GM12878 (cell line): ENCODE measurements around the gene AASDHPPT. TPM values are rescaled to one million over a fixed set of nuclear protein-coding genes. Genes with fewer than 3 reads are reported as not detected.

ENCODE experiments used
- ATAC-seq: fragments of 200-7000 bp; cut with Tn5 transposase; 3 replicates; pipeline ENCODE4 v1.9.1; 2020; ENCODE audit warnings: mild to moderate bottlenecking, moderate library complexity
- BruUV-seq: library from RNA; stranded (reverse); fragments of 400-500 nt; replicated peaks from 2 replicates; lab custom pipeline; 2021; lab: Mats Ljungman, UMichigan
- CTCF ChIA-PET: fragments of 300-600 bp; sonication (Branson Sonifier 250); formaldehyde crosslinking; extraction: SDS; loops from one replicate; lab custom pipeline; 2021; ENCODE audit warnings: inconsistent platforms; lab: Yijun Ruan, JAX
- POLR2A ChIA-PET: fragments of 350-600 bp; formaldehyde crosslinking; extraction: SDS; loops from one replicate; lab custom pipeline; 2021; ENCODE audit warnings: inconsistent platforms; lab: Charles Lee
- RAD21 ChIA-PET: fragments of 300-600 bp; sonication (Branson Sonifier 250); formaldehyde crosslinking; loops from one replicate; lab custom pipeline; 2023; ENCODE audit warnings: antibody characterized with exemption; ENCODE audit not compliant: unreplicated experiment; lab: Charles Lee
- SMC1A ChIA-PET: fragments of 300-600 bp; sonication (Branson Sonifier 250); formaldehyde crosslinking; loops from one replicate; lab custom pipeline; 2023; ENCODE audit not compliant: unreplicated experiment, uncharacterized antibody; lab: Charles Lee
- DNase-seq: peaks from one replicate; pipeline ENCODE4 v3.0.0-alpha.2; 2011; ENCODE audit warnings: low read depth, low spot score
- FAIRE-seq: peaks from 3 replicates; lab custom pipeline; 2011; peaks lifted over from hg19 to GRCh38; lab: Jason Lieb, UNC
- H2AFZ ChIP-seq: 2 replicates; pipeline ENCODE4 v1.6.0; 2011; ENCODE audit warnings: low read depth, low read length, control low read depth; ENCODE audit not compliant: control insufficient read depth
- H3K27ac ChIP-seq: 2 replicates; pipeline ENCODE4 v1.5.1; 2011; ENCODE audit warnings: control low read depth; ENCODE audit not compliant: control insufficient read depth, insufficient read depth
- H3K27me3 ChIP-seq, 2 experiments: replicated peaks in 1 of 2; 2 replicates each; pipeline versions ENCODE4 v1.6.0 to v1.6.1; 2011; ENCODE audit warnings: low read length in 1 of 2; ENCODE audit not compliant: control insufficient read depth in 2 of 2, insufficient read depth in 2 of 2
- H3K36me3 ChIP-seq, 2 experiments: 2 replicates each; pipeline ENCODE4 v1.5.1; 2011; ENCODE audit warnings: low read length in 1 of 2; ENCODE audit not compliant: control insufficient read depth in 2 of 2, insufficient read depth in 2 of 2
- H3K4me1 ChIP-seq: 2 replicates; pipeline ENCODE4 v1.6.1; 2011; ENCODE audit warnings: mild to moderate bottlenecking, low read length, moderate library complexity, mixed read lengths; ENCODE audit not compliant: control insufficient read depth, insufficient read depth
- H3K4me2 ChIP-seq: 2 replicates; pipeline ENCODE4 v1.6.0; 2011; ENCODE audit warnings: control low read depth; ENCODE audit not compliant: control insufficient read depth, insufficient read depth
- H3K4me3 ChIP-seq: fragments of 200-600 bp; sonication (generic); 2 replicates; pipeline ENCODE4 v1.5.1; 2016
- H3K79me2 ChIP-seq: 2 replicates; pipeline ENCODE4 v1.6.0; 2011; ENCODE audit warnings: low read length; ENCODE audit not compliant: control insufficient read depth, insufficient read depth
- H3K9ac ChIP-seq: 2 replicates; pipeline ENCODE4 v1.8.0; 2011; ENCODE audit warnings: low read length, control low read depth, mixed read lengths; ENCODE audit not compliant: control insufficient read depth, insufficient read depth
- H3K9me3 ChIP-seq: replicated peaks from 3 replicates; pipeline ENCODE4 v1.5.1; 2011; ENCODE audit warnings: mild to moderate bottlenecking, low read length; ENCODE audit not compliant: control insufficient read depth, insufficient read depth
- H4K20me1 ChIP-seq: 2 replicates; pipeline ENCODE4 v1.6.0; 2011; ENCODE audit not compliant: control insufficient read depth, insufficient read depth
- CREM ChIP-seq: IDR thresholded peaks from 2 replicates; pipeline ENCODE4 v1.6.1; 2014; ENCODE audit warnings: antibody characterized with exemption, low read depth
- WGBS: methylation state at CpG from one replicate; pipeline ENCODE4 v1.1.6; 2016; ENCODE audit warnings: low lambda C conversion rate; ENCODE audit not compliant: insufficient replicate concordance, insufficient coverage; ENCODE audit errors: missing lambda C conversion rate; 5-methylcytosine and 5-hydroxymethylcytosine counted together
- in situ Hi-C: fragments of 300-500 bp; cut with MboI; formaldehyde crosslinking; loops from 9 replicates; pipeline ENCODE4 v1.14.3; 2018; ENCODE audit warnings: mixed read lengths
- intact Hi-C: fragments of 100-400 bp; cut with micrococcal nuclease; formaldehyde crosslinking; loops from one replicate; pipeline ENCODE4 v1.14.2; 2022; ENCODE audit not compliant: unreplicated experiment
- polyA plus RNA-seq, 11 experiments: library from polyadenylated mRNA; depleted of rRNA in 4 of 11; unstranded in 6 of 11; stranded (reverse) in 5 of 11; fragments of >200 nt; fragmentation: Nextera tagmentation in 4 of 11; fragmentation: Illumina TruSeq in 1 of 11; extraction: Ambion mirVana in 4 of 11; extraction: Trizol in 1 of 11; gene quantifications; 1 replicate in 1 of 11; 2 replicates in 10 of 11; pipeline versions ENCODE4 v1.2.1 to v1.2.3, GENCODE V29; 2011 to 2016; ENCODE audit warnings: inconsistent platforms in 2 of 11, missing spikeins in 2 of 11, low read depth in 1 of 11
- total RNA-seq, 4 experiments: library from RNA; depleted of rRNA in 3 of 4; stranded (reverse); fragments of >200 nt in 3 of 4; fragmentation: Illumina TruSeq in 1 of 4; extraction: Trizol in 1 of 4; gene quantifications; 2 replicates each; pipeline versions ENCODE4 v1.2.1 to v1.2.3, GENCODE V29; 2013 to 2021
- TF ChIP-seq, protein P1 (sequence below), 3 experiments: IDR thresholded peaks in 2 of 3; conservative IDR thresholded peaks in 1 of 3; 2 replicates each; pipeline ENCODE4 v1.5.1; 2011; ENCODE audit warnings: low read depth in 3 of 3, low read length in 3 of 3, mild to moderate bottlenecking in 3 of 3, control low read depth in 2 of 3, moderate library complexity in 2 of 3, inconsistent platforms in 1 of 3, mixed read lengths in 1 of 3; ENCODE audit not compliant: control insufficient read depth in 2 of 3, insufficient read depth in 1 of 3; ENCODE audit errors: extremely low read depth in 1 of 3

Gene AASDHPPT
- total and polyA plus RNA-seq, 10 of the 15 experiments (the other 5 are each of a cell fraction or from before 2014, with no cell fraction given) = 37.3 to 92.6 (median 50.5) TPM

DNA sequence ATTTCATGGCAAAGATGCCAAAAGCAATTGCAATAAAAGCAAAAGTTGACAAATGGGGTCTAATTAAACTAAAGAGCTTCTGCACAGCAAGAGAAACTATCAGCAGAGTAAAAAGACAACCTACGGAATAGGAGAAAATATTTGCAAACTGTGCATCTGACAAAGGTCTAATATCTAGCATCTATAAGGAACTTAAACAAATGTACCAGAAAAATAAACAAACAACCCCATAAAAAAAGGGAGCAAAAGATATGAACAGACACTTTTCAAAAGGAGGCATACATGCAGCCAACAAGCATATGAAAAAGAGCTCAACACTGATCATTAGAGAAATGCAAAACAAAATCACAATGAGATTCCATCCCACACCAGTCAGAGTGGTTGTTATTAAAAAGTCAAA lies 60.3 kb downstream of the AASDHPPT start:
- ATAC-seq (no peak), DNase-seq (no peak), FAIRE-seq (no peak)
- intact Hi-C loops = no loop called here
- H3K9me3 ChIP-seq = no peaks in the 10 kb centered on the region
- WGBS = 64% methylated on average over 1 of the region's 1 CpG
- H3K4me3 ChIP-seq = no peak overlapping the region
- CTCF ChIA-PET = interaction anchor here (2.0 to 7.6 kb wide), 2 partner anchors 19 to 49 kb away, joined by 6 to 61 read pairs; no protein-coding TSS in a partner anchor
- POLR2A ChIA-PET = no interaction called here
- H4K20me1 ChIP-seq = no peaks in the 10 kb centered on the region
- in situ Hi-C loops = no loop called here
- H3K4me1 ChIP-seq = no peaks in the 10 kb centered on the region
- no peak overlapping the region for H3K9ac ChIP-seq
- RAD21 ChIA-PET = no interaction called here
- SMC1A ChIA-PET = interaction anchor here (1.2 to 1.6 kb wide), 2 partner anchors 11 kb away, joined by 3 to 4 read pairs; no protein-coding TSS in a partner anchor
- H3K79me2 ChIP-seq = no peaks in the 10 kb centered on the region
- H3K36me3 ChIP-seq = no peaks in the 10 kb centered on the region
- H3K4me2 ChIP-seq = no peak overlapping the region
- no peaks in the 10 kb centered on the region for H3K27me3 ChIP-seq
- H2AFZ ChIP-seq = no peak overlapping the region
- TF ChIP-seq CREM = no peak
- TF ChIP-seq, protein P1, sequence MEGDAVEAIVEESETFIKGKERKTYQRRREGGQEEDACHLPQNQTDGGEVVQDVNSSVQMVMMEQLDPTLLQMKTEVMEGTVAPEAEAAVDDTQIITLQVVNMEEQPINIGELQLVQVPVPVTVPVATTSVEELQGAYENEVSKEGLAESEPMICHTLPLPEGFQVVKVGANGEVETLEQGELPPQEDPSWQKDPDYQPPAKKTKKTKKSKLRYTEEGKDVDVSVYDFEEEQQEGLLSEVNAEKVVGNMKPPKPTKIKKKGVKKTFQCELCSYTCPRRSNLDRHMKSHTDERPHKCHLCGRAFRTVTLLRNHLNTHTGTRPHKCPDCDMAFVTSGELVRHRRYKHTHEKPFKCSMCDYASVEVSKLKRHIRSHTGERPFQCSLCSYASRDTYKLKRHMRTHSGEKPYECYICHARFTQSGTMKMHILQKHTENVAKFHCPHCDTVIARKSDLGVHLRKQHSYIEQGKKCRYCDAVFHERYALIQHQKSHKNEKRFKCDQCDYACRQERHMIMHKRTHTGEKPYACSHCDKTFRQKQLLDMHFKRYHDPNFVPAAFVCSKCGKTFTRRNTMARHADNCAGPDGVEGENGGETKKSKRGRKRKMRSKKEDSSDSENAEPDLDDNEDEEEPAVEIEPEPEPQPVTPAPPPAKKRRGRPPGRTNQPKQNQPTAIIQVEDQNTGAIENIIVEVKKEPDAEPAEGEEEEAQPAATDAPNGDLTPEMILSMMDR (IDR thresholded peaks at IDR 0.05 in 2 of 3, conservative IDR thresholded peaks at IDR 0.05 in 1 of 3; ENCODE audit: control insufficient read depth in 2 of 3, extremely low read depth in 1 of 3, insufficient read depth in 1 of 3, low read depth in 3 of 3, low read length in 3 of 3) = no peak
- TF ChIP-seq, all 136 proteins: peak for 0
- no peak overlapping the region for H3K27ac ChIP-seq
- no TSS peak for BruUV-seq

Other genes with a start within 250 kb of the AASDHPPT start
- gene MSANTD4, start 55.4 kb upstream of the AASDHPPT start, total RNA-seq (2014; rRNA removed) = 18.1 and 22.9 TPM in 2 replicates
- gene MSANTD4, start 55.4 kb upstream of the AASDHPPT start, total RNA-seq (2014; rRNA removed; fragmentation: Illumina TruSeq; extraction: Trizol) = 23.9 and 26.7 TPM in 2 replicates
- 17.2 and 18.0 TPM in 2 replicates for gene MSANTD4, start 55.4 kb upstream of the AASDHPPT start, total RNA-seq (2021)
- 17.2 and 23.6 TPM in 2 replicates for gene MSANTD4, start 55.4 kb upstream of the AASDHPPT start, polyA plus RNA-seq (2011; rRNA removed)
- 22.8 and 30.8 TPM in 2 replicates for gene MSANTD4, start 55.4 kb upstream of the AASDHPPT start, polyA plus RNA-seq (2014; fragmentation: Illumina TruSeq; extraction: Trizol)
- gene MSANTD4, start 55.4 kb upstream of the AASDHPPT start, polyA plus RNA-seq (2014; fragmentation: Nextera tagmentation; extraction: Ambion mirVana) = 1 to 10 TPM; 8.7 to 8.8 TPM
- gene MSANTD4, start 55.4 kb upstream of the AASDHPPT start, polyA plus RNA-seq (2014; rRNA removed) = 12.8 and 14.7 TPM in 2 replicates
- 10 to 100 TPM; 14.7 to 14.8 TPM for gene MSANTD4, start 55.4 kb upstream of the AASDHPPT start, polyA plus RNA-seq (2016; fragmentation: Nextera tagmentation; extraction: Ambion mirVana)
- 5.1 and 6.0 TPM in 2 replicates for gene KBTBD3, start 315 bp upstream of the AASDHPPT start, total RNA-seq (2014; rRNA removed)
- 3.8 and 7.0 TPM in 2 replicates for gene KBTBD3, start 315 bp upstream of the AASDHPPT start, total RNA-seq (2014; rRNA removed; fragmentation: Illumina TruSeq; extraction: Trizol)
- gene KBTBD3, start 315 bp upstream of the AASDHPPT start, total RNA-seq (2021) = 3.9 and 5.3 TPM in 2 replicates
- 10.6 and 11.6 TPM in 2 replicates for gene KBTBD3, start 315 bp upstream of the AASDHPPT start, polyA plus RNA-seq (2011; rRNA removed)
- gene KBTBD3, start 315 bp upstream of the AASDHPPT start, polyA plus RNA-seq (2014; fragmentation: Illumina TruSeq; extraction: Trizol) = 2.0 and 9.9 TPM in 2 replicates
- gene KBTBD3, start 315 bp upstream of the AASDHPPT start, polyA plus RNA-seq (2014; fragmentation: Nextera tagmentation; extraction: Ambion mirVana) = 10 to 100 TPM; 15.4 to 18.1 TPM
- 1.9 and 7.5 TPM in 2 replicates for gene KBTBD3, start 315 bp upstream of the AASDHPPT start, polyA plus RNA-seq (2014; rRNA removed)
- 10 to 100 TPM; 14.0 to 16.6 TPM for gene KBTBD3, start 315 bp upstream of the AASDHPPT start, polyA plus RNA-seq (2016; fragmentation: Nextera tagmentation; extraction: Ambion mirVana)